NCI-H2171 (cell line): Measurements from ENCODE around the gene BLOC1S1.
"Not testable (repeated sequence)": the region's sequence is repeated elsewhere in the genome, so short reads cannot be mapped to it uniquely, and the experiment has no call there.

Source experiments
- DNase-seq: peaks from one replicate; lab custom pipeline; 2025; lab: John Stamatoyannopoulos, UW

BLOC1S1 gene

DNA sequence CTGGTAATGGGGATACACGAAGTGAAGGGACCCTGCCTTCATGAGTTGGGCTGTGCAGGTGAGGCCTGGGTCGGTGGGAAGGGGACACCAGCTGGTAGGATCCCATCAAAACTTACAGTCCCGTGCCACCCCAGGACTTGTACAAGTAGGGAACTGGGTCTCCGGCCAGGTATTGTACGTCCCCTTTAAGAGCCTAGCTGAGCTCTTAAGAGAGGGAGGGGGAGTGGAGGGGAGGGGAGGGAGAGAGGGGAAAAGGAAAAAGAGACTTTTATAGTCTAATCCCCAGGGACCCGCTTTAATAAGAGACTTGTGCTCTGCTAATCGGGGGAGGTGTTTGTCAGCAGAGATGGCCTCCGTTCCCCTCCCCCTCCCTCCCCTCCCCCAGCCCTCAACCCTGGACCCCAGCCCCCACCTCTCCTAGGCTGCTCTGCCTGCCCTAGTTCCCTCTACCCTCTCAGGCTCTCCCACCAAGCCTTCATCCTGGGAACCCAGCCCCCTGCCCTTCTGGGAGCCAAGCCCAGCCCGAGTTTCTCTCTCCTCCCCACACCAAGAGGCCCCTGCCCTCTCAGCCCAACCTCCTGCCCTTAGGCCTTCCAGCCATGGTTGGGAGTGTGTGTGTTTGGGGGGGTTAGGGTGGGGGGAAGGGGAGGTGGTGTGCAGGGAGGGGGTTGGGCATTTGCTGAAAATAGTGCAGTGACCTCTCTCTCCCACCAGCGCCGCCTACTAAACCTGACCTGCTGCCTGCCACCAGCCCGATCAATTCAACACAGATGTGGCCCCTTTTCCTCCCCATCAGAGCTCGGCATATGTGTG is 29.7 kb downstream of the BLOC1S1 start:
- peak; percentile 77 for DNase-seq

DNA sequence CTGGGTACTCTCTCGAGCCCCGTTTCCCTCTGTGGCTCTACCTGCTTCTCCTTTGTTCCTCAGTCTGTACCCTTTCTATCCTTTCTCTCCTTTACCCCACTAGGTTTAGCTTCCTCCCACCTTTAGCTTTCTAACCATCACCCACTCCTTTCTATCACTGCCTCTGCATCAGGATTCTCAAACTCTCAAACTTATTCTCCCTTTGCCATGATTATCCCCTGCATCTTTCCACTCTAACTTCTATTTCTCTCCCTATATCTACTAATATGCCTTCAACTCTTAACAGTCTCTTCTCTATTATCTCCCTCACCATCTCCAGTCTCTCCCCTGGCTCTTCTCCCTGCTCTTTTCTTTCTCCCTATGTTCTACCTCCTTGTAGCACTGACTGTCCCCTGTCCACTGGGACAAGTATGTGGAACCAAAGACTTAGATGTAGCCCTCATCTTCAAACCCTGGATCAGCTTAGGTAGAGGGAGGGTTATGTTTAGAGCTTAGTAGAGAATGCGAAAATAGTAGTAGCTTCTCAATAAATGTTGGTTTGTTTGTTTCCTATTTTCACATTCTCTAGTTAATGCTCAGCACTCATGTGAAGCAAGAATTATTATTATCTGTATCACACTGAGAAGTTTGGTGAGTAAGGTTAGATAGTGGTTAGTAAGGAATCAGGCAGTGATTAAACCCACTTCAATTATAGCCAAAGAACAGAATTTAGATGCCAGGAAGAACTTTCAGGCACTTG is 30.5 kb downstream of the BLOC1S1 start:
- no peak for DNase-seq

DNA sequence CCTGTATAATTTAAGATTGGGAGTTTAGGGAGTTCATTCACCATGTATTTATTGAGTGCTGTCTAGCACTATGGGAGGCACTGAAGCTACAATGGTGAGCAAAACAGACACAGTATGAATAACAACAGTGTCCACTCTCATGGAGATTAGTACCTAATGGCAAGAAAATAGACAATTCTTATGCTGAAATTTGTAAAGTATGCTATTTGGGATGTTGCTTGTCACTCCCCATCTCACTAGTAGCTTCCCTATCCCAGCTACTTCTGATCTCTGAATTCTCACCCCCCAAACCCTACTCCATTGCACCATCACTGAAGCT is 31.0 kb downstream of the BLOC1S1 start:
- no peak for DNase-seq

DNA sequence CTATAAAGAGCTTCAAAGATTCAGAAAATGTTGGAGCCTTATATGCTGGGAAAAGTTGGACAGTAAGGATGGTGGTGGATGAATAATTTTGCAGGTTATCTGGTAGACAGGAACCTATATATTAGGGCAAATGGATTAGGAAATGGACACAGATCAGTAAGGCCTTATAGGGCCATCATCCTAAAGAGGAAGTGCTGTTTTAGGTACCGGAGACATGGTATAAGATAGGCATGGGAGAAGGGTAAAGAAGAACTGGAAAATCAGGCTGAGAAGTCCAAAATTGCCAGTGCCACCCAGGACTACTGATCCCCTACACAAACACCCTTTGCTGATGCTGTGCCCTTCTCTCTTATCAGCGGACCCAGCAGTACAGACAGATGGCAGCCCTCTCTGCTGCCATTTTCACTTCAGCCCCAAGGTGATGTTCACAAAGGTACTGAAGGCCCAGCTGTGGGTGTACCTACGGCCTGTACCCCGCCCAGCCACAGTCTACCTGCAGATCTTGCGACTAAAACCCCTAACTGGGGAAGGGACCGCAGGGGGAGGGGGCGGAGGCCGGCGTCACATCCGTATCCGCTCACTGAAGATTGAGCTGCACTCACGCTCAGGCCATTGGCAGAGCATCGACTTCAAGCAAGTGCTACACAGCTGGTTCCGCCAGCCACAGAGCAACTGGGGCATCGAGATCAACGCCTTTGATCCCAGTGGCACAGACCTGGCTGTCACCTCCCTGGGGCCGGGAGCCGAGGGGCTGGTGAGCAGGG is 32.6 kb downstream of the BLOC1S1 start:
- DNase-seq, result no peak

DNA sequence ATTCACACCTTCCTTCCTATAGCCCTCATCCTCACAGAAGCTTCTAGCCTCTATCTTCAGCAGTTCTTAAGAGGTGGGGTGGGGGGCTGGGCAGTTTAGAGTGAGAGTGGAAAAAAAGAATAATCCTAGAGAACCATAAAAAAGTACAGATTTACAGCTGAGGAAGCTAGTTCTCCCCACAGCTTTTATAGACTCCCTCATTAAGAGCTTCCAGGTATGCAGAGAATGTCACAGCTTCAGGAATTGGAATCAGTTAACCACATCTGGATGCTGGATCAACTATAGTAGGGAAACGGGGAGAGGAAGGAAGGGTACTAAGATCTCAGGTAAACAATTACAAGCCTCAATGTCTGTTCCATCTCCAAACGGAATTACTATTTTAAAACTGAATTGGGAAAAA is 39.4 kb downstream of the BLOC1S1 start:
- no peak for DNase-seq

DNA sequence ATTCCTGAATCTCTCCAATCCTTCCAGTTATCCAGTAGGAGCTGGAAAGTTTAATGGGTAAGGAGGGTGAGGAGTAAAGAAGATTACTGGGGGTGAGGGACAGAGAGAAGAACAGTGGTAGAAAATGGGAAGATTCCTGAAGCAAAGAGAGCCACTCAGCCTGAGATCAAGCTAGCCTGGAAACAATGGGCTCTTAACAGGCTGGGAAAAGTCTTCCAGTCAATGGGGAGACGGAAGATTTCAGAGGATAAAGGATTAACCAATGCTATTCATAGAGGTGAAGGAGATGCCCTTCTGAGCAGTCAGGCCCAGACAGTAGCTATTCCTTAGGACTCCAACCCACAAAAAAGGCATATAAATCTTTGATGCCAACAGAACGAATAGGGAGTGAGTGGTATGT is 41.9 kb downstream of the BLOC1S1 start:
- DNase-seq, result no peak

DNA sequence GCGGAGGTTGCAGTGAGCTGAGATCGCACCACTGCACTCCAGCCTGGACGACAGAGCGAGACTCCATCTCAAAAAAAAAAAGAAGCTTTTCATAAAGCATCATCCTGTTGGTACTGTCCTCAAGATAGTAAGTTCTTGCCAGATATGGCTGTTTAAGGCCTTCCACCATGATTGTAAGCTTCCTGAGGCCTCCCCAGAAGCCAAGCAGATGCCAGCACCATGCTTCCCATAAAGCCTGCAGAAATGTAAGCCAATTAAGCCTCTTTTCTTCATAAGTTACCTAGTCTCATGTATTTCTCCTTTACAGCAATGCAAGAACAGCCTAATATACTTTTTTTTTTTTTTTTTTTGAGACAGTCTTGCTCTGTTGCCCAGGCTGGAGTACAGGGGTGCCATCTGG is 42.7 kb downstream of the BLOC1S1 start:
- DNase-seq, result not testable (repeated sequence)

DNA sequence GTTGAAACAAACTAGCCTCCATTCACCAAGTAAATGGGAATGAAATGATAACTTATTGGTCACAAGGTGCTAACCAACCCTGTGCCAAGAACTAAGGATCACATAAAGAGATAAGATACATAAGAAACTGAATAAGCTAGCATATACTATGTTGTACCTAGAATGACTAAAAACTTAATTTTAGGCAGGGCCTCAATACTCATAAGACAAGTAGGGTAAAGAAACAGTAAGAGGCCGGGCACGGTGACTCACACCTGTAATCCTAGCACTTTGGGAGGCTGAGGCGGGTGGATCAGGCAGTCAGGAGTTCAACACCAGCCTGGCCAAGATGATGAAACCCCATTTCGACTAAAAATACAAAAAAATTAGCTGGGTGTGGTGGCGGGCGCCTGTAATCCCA is 44.8 kb downstream of the BLOC1S1 start:
- no peak for DNase-seq

DNA sequence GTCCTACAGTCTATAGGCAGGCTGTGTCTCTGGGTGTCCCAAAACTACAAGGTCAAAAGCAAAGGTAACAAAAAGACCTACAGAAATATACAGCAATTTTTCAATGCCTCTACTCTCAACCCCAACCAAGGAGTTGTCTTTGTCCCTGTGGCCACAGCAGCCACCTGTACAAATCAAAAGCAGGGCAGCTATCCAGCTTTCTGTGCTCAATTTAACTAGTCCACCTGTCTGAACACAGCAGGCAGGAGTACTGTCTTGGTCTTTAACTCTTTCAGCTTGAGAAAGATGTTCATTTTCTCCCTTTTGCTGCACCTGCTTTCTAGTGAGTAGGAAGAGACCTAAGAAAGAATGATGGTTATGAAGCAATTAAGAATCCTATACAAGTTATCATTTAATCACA is 46.8 kb downstream of the BLOC1S1 start:
- DNase-seq, result no peak

DNA sequence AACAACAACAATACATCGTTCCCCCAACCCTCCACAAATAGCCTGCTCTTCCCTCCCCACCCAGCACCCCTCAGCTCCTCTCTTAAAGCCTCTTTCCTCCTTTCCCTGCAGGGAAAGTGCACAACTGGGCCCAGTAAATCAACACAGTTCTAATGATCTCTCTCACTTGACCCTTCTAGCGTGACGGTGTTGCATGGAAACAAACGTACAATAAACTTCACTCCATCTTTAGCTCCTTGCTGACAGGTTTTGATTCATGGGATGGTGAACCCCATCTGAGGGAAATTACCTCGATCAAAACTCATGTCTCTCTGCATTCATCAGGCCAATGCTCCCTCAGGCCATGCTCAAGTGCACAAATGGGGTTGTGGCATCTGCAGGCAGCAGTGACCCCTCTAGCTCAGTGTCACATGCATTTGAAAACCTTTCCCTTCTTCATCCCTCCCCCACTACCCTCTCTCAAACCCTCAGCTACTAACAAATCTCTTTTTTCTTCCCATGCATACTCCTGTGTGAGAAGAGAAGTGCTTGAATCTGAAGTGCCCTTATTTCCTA is 50.0 kb downstream of the BLOC1S1 start:
- DNase-seq, result no peak

DNA sequence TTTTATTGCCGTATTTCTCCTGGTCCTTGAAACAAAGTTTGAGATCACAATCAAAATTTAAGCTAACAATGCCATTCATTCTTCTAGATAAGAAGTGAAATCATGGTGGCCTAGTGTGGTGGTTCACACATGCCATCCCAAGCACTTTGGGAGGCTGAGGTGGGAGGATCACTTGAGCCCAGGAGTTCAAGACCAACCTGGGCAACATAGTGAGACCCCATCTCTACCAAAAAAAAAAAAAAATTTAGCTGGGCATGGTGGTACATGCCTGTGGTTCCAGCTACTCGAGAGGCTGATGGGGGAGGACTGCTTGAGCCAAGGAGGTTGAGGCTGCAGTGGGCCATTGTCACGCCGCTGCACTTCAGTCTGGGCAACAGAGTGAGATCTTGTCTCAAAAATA is 51.3 kb downstream of the BLOC1S1 start:
- no peak for DNase-seq
